Ishikawa (cell line): ENCODE measurements around the gene A3GALT2.

Experiments
- CEBPB ChIP-seq: IDR thresholded peaks from 2 replicates; pipeline ENCODE4 v1.6.1; 2012
- CREB1 ChIP-seq: IDR thresholded peaks from 2 replicates; pipeline ENCODE4 v1.6.1; 2012; ENCODE audit warnings: low read depth
- EGR1 ChIP-seq: IDR thresholded peaks from 2 replicates; pipeline ENCODE4 v1.6.1; 2012
- EP300 ChIP-seq: IDR thresholded peaks from 2 replicates; pipeline ENCODE4 v1.6.1; 2012; ENCODE audit warnings: borderline replicate concordance
- FOXM1 ChIP-seq: IDR thresholded peaks from 2 replicates; pipeline ENCODE4 v1.6.1; 2012; ENCODE audit warnings: low read depth, borderline replicate concordance
- MAX ChIP-seq: IDR thresholded peaks from 2 replicates; pipeline ENCODE4 v1.6.1; 2012
- NFIC ChIP-seq: IDR thresholded peaks from 2 replicates; pipeline ENCODE4 v1.6.1; 2012
- RAD21 ChIP-seq: IDR thresholded peaks from 2 replicates; pipeline ENCODE4 v1.6.1; 2012; ENCODE audit warnings: low read depth
- REST ChIP-seq: IDR thresholded peaks from 2 replicates; pipeline ENCODE4 v1.6.1; 2012; ENCODE audit warnings: low read depth, mild to moderate bottlenecking
- TAF1 ChIP-seq: IDR thresholded peaks from 2 replicates; pipeline ENCODE4 v1.6.1; 2012; ENCODE audit warnings: low read depth, mild to moderate bottlenecking
- TCF12 ChIP-seq: IDR thresholded peaks from 2 replicates; pipeline ENCODE4 v1.6.1; 2012; ENCODE audit warnings: low read depth
- TEAD4 ChIP-seq: IDR thresholded peaks from 2 replicates; pipeline ENCODE4 v1.6.1; 2012
- USF1 ChIP-seq: IDR thresholded peaks from 2 replicates; pipeline ENCODE4 v1.6.1; 2012
- YY1 ChIP-seq: IDR thresholded peaks from 2 replicates; pipeline ENCODE4 v1.6.1; 2012; ENCODE audit warnings: low read depth
- ZBTB7A ChIP-seq: IDR thresholded peaks from 2 replicates; pipeline ENCODE4 v1.6.1; 2012; ENCODE audit warnings: low read depth

A3GALT2 gene

GRCh38 chr1:33265780-33266605, 54.9 kb downstream of the A3GALT2 start:
- TF ChIP-seq TAF1: no peak
- TF ChIP-seq CEBPB: no peak
- TF ChIP-seq REST: no peak
- TF ChIP-seq MAX: no peak
- no peak for TF ChIP-seq EGR1
- TF ChIP-seq USF1: no peak
- no peak for TF ChIP-seq TCF12
- TF ChIP-seq EP300: no peak
- TF ChIP-seq RAD21: no peak
- no peak for TF ChIP-seq FOXM1

GRCh38 chr1:33263890-33264504, 56.9 kb downstream of the A3GALT2 start:
- TF ChIP-seq TCF12 (no peak), NFIC (no peak), USF1 (no peak), TEAD4 (no peak), EGR1 (no peak), FOXM1 (no peak), CREB1 (no peak), YY1 (no peak), TAF1 (no peak), REST (no peak), CEBPB (no peak), EP300 (no peak), MAX (no peak), RAD21 (no peak), ZBTB7A (no peak)

GRCh38 chr1:33261344-33261743, 59.6 kb downstream of the A3GALT2 start:
- no peak for TF ChIP-seq TEAD4
- TF ChIP-seq FOXM1: no peak
- TF ChIP-seq ZBTB7A: no peak
- TF ChIP-seq USF1: no peak
- no peak for TF ChIP-seq CEBPB
- TF ChIP-seq EP300: no peak
- no peak for TF ChIP-seq RAD21
- TF ChIP-seq REST: no peak
- TF ChIP-seq MAX: no peak
- no peak for TF ChIP-seq TAF1
- TF ChIP-seq YY1: no peak
- TF ChIP-seq CREB1: no peak
- TF ChIP-seq EGR1: no peak
- TF ChIP-seq NFIC: no peak
- TF ChIP-seq TCF12: no peak
